GM12865 (cell line): ENCODE measurements around the gene GATB.
A peak's percentile ranks its signal among the peaks of the same experiment; 100 is the strongest.

ENCODE experiments used
- DNase-seq: peaks from one replicate; pipeline ENCODE4 v3.0.0; 2010; ENCODE audit warnings: low read depth
- H3K4me3 ChIP-seq: 2 replicates; pipeline ENCODE4 v1.5.1; 2011; ENCODE audit warnings: mild to moderate bottlenecking, low read depth, low read length, control low read depth
- TF ChIP-seq, protein P1 (sequence below): IDR thresholded peaks from 2 replicates; pipeline ENCODE4 v1.5.1; 2011; ENCODE audit warnings: low read length, control low read depth, low read depth, inconsistent platforms; ENCODE audit not compliant: insufficient read depth; ENCODE audit errors: missing control alignments

GATB gene

DNA sequence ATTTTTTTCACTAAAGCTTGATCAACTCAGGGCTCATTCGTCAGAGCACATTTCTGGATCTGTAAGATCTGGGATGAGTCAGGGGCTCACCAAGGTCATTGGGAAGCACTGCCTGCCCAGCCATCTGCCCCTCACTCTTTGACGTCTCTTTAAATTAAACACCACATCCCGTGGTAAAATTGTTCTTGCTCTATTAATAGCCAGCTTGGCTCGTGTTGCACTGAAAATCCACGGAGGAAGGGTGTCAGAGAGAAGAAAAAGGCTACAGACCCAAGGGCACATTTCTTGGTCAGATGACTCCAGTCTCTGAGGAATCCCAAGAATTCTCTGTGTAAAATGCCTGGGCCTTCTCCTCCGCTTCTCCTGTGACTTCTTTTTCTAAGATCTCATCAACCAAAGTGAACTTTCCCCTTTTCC lies 45.7 kb upstream of the GATB start:
- TF ChIP-seq, protein P1, sequence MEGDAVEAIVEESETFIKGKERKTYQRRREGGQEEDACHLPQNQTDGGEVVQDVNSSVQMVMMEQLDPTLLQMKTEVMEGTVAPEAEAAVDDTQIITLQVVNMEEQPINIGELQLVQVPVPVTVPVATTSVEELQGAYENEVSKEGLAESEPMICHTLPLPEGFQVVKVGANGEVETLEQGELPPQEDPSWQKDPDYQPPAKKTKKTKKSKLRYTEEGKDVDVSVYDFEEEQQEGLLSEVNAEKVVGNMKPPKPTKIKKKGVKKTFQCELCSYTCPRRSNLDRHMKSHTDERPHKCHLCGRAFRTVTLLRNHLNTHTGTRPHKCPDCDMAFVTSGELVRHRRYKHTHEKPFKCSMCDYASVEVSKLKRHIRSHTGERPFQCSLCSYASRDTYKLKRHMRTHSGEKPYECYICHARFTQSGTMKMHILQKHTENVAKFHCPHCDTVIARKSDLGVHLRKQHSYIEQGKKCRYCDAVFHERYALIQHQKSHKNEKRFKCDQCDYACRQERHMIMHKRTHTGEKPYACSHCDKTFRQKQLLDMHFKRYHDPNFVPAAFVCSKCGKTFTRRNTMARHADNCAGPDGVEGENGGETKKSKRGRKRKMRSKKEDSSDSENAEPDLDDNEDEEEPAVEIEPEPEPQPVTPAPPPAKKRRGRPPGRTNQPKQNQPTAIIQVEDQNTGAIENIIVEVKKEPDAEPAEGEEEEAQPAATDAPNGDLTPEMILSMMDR = no peak
- H3K4me3 ChIP-seq = no peak overlapping the region
- DNase-seq = no peak

DNA sequence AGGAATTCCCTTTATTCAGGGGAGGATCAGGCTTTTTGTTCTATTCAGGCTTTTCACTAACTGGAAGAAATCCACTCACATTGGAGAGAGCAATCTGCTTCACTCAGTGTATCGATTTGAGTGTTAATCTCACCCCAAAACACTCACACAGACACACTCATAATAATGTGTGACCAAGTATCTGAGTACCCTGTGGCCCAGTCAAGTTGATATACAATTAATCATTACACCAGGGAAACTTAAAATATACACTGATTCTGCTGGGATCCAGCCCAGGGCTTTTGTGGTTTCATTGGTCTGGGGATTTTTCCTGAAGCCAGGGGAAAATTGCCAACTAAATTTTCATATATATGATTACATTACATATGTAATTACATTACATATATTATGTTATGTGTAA lies 44.0 kb upstream of the GATB start:
- no peak for DNase-seq
- TF ChIP-seq, protein P1 = no peak
- H3K4me3 ChIP-seq = no peak overlapping the region

DNA sequence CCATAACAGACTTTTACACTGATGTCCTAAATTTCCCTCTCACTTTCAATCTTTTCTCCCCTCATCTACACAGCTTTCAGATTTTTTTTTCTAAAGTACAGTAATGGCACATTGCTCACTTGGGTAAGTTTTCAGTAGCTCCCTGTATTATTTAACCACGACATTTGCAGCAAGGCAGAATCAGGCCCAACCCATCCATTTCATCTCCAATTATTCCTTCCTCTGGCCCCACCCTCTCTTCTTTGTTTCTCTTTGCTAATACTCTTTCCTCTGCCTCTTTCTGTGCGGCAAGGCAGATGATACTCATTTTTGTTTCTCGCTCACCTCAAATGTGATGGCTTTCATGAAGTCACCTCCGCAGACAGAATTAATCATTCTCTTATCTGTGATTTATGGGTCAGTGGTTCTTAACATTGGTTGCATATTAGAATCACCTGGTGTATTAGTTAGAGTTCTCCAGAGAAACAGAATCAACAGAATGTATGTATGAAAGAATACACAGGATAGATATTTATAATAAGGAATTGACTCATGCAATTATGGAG lies 43.4 kb upstream of the GATB start:
- TF ChIP-seq, protein P1 = no peak
- no peak overlapping the region for H3K4me3 ChIP-seq
- DNase-seq = no peak

DNA sequence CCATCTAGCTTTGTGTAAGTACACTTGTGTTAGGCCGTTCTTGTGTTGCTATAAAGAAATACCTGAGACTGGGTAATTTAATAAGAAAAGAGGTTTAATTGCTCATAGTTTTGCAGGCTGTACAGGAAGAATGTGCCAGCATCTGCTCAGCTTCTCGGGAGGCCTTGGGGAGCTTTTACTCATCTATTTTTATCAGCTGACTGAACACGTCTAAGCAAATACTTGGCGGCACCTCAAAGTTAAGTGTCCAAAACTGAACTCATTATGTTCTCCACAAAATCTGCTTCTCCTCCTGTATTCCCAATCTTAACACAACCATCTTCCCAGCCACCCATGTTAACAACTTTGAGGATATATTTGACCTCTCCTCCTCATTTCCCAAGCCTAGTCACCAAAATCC lies 42.4 kb upstream of the GATB start:
- no peak for DNase-seq
- TF ChIP-seq, protein P1 = no peak
- H3K4me3 ChIP-seq = no peak overlapping the region

DNA sequence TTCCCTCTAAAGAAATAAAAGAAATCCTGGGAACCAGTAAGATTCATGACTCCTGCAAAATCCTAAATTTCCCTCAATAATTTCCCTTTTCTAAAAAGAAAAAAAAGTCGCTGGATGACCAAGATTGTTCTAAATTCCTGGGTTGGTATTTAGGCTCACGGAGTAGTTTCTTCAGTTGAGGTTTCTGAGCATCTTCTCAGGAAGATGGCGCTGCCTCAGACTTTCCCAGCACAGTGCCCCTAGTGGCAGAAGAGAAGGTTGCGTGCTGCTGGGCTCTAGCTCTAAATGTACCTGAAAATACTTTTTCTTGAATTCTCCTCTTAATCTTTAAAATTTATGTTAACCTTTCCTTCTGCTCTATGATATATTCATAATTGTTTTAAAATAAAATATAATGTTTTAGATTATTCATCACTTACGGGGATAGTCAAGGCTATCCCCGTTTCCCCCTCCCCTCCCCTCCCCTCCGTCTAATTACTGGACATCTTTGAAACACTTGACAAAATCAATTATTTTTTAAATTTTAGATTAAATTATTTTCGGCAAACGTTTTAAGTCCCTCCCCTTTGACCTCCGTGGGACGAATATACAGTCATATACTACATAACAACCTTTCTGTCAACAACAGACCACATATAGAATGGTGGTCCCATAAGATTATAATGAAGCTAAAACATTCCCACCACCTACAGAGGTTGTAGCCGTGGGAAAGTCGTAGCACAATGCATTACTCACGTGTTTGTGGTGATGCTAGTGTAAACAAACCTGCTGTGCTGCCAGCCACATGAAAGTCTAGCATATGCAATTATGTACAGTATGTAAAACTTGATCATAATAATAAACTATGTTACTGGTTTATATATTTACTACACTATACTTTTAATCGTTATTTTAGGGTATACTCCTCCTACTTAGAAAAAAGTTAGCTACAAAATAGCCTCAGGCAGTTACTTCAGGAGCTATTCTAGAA lies 41.0 kb upstream of the GATB start:
- TF ChIP-seq, protein P1 = peak; percentile 87
- DNase-seq = peak; percentile 68
- no peak overlapping the region for H3K4me3 ChIP-seq

DNA sequence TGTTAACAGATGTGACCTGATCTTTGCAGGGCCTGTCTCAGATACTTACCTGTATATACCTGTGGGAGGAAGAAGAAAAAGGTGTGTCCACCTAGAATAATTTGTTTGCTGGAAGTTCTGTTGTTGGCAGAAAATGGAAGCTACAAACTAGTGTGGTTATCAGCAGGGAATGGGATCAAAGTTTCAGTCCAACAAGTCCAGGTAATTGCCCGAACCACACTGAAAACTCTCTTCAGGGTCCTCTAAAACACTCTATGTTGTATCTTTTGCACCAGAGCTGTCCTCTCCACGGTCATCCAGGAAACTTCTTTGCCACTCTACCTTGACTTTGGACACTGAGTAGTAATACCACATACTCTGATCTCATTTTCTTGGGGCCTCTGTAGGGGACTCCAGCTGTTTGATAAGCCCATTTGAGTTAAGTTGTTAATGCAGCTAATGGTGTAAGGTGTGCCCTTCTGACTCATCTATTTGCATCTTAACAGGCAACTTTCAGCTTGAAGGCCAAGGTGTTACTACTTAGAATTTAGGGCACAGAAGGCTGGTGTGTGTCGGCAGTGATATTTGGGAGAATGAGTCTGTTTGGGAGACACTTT lies 38.7 kb upstream of the GATB start:
- H3K4me3 ChIP-seq = no peak overlapping the region
- DNase-seq = peak; percentile 6
- TF ChIP-seq, protein P1 = no peak
